Urinary bladder (tissue), 4 donors: ENCODE data around the gene RHEBL1. TPM values are rescaled to one million over a fixed set of nuclear protein-coding genes. Genes with fewer than 3 reads are reported as not detected.

Experiments
- DNase-seq: peaks from one replicate; pipeline ENCODE4 v3.0.0-alpha.2; 2015; ENCODE audit errors: extremely low spot score
- H3K27ac ChIP-seq: one replicate; pipeline ENCODE4 v1.5.1; 2013; ENCODE audit warnings: low read depth, mild to moderate bottlenecking, moderate library complexity
- H3K36me3 ChIP-seq: one replicate; pipeline ENCODE4 v1.6.1; 2013; ENCODE audit warnings: mild to moderate bottlenecking, moderate library complexity; ENCODE audit not compliant: insufficient read depth
- H3K4me1 ChIP-seq: one replicate; pipeline ENCODE4 v1.6.1; 2013; ENCODE audit warnings: mild to moderate bottlenecking, moderate library complexity; ENCODE audit not compliant: insufficient read depth
- H3K4me3 ChIP-seq: one replicate; pipeline ENCODE4 v1.5.1; 2013; ENCODE audit warnings: low read depth, low read length
- WGBS: extraction: QIAGEN DNeasy Blood & Tissue Kit; methylation state at CpG from one replicate; pipeline ENCODE4 v1.1.7; 2013; 5-methylcytosine and 5-hydroxymethylcytosine counted together
- polyA plus RNA-seq: library from polyadenylated mRNA; stranded (reverse); fragments of 200-250 nt; gene quantifications from one replicate; pipeline ENCODE4 v1.2.3, GENCODE V29; 2013
- total RNA-seq: library from RNA; depleted of rRNA; stranded (reverse); fragments of >200 nt; gene quantifications from one replicate; pipeline ENCODE4 v1.2.3, GENCODE V29; 2014
- donor health status: healthy with polysubstance abuse.
- donor health status: healthy.

RHEBL1 gene
- total and polyA plus RNA-seq, 2 donors, result 0.68 TPM; not detected in 1

- Histone ChIP-seq H3K36me3 (peaks cover 8% of the 10 kb centered on the region), H3K4me1 (no peaks in the 10 kb centered on the region), H3K4me3 (no peak overlapping the region), H3K27ac (no peak overlapping the region)
- WGBS, result 76% methylated on average over 4 of the region's 4 CpGs
- no peak for DNase-seq
These were observed 37.5 kb downstream of the RHEBL1 start for GRCh38 chr12:49032276-49032675.

GRCh38 chr12:49031573-49032161 is 38.1 kb downstream of the RHEBL1 start:
- Histone ChIP-seq H3K4me3 (no peak overlapping the region), H3K27ac (no peak overlapping the region), H3K36me3 (peaks cover 8% of the 10 kb centered on the region), H3K4me1 (no peaks in the 10 kb centered on the region)
- DNase-seq, result no peak
- 78% methylated on average over 8 of the region's 8 CpGs for WGBS

GRCh38 chr12:49030714-49031572 is 38.8 kb downstream of the RHEBL1 start:
- Histone ChIP-seq H3K36me3 (peaks cover 11% of the 10 kb centered on the region), H3K4me1 (no peaks in the 10 kb centered on the region), H3K27ac (no peak overlapping the region), H3K4me3 (no peak overlapping the region)
- no peak for DNase-seq
- WGBS, result 94% methylated on average over 19 of the region's 19 CpGs

GRCh38 chr12:49030119-49030518 is 39.7 kb downstream of the RHEBL1 start:
- H3K27ac ChIP-seq, result no peak overlapping the region
- H3K4me1 ChIP-seq, result no peaks in the 10 kb centered on the region
- H3K36me3 ChIP-seq, result peaks cover 12% of the 10 kb centered on the region
- 86% methylated on average over 8 of the region's 8 CpGs for WGBS
- no peak overlapping the region for H3K4me3 ChIP-seq
- no peak for DNase-seq

GRCh38 chr12:49028666-49029275 is 41.0 kb downstream of the RHEBL1 start:
- peaks cover 12% of the 10 kb centered on the region for H3K36me3 ChIP-seq
- H3K27ac ChIP-seq, result no peak overlapping the region
- DNase-seq, result no peak
- WGBS, result 88% methylated on average over 10 of the region's 10 CpGs
- no peaks in the 10 kb centered on the region for H3K4me1 ChIP-seq
- no peak overlapping the region for H3K4me3 ChIP-seq

GRCh38 chr12:49027846-49028555 is 41.8 kb downstream of the RHEBL1 start:
- Histone ChIP-seq H3K27ac (no peak overlapping the region), H3K4me3 (no peak overlapping the region), H3K4me1 (no peaks in the 10 kb centered on the region), H3K36me3 (peaks cover 11% of the 10 kb centered on the region)
- 92% methylated on average over 9 of the region's 9 CpGs for WGBS
- no peak for DNase-seq

GRCh38 chr12:49026678-49027480 is 42.9 kb downstream of the RHEBL1 start:
- no peaks in the 10 kb centered on the region for H3K4me1 ChIP-seq
- DNase-seq, result no peak
- H3K27ac ChIP-seq, result no peak overlapping the region
- H3K4me3 ChIP-seq, result no peak overlapping the region
- H3K36me3 ChIP-seq, result peaks cover 8% of the 10 kb centered on the region
- 94% methylated on average over 26 of the region's 26 CpGs for WGBS

GRCh38 chr12:49026101-49026500 is 43.7 kb downstream of the RHEBL1 start:
- no peak for DNase-seq
- Histone ChIP-seq H3K27ac (no peak overlapping the region), H3K4me3 (no peak overlapping the region), H3K36me3 (peaks cover 8% of the 10 kb centered on the region), H3K4me1 (no peaks in the 10 kb centered on the region)
- WGBS, result 95% methylated on average over 21 of the region's 21 CpGs

GRCh38 chr12:49025463-49025862 is 44.3 kb downstream of the RHEBL1 start:
- H3K36me3 ChIP-seq, result peaks cover 8% of the 10 kb centered on the region
- WGBS, result 92% methylated on average over 4 of the region's 4 CpGs
- H3K27ac ChIP-seq, result no peak overlapping the region
- DNase-seq, result no peak
- H3K4me1 ChIP-seq, result no peaks in the 10 kb centered on the region
- H3K4me3 ChIP-seq, result no peak overlapping the region

GRCh38 chr12:49024543-49024942 is 45.2 kb downstream of the RHEBL1 start:
- Histone ChIP-seq H3K36me3 (peaks cover 8% of the 10 kb centered on the region), H3K4me3 (no peak overlapping the region), H3K27ac (no peak overlapping the region), H3K4me1 (no peaks in the 10 kb centered on the region)
- 88% methylated on average over 12 of the region's 12 CpGs for WGBS
- DNase-seq, result no peak

GRCh38 chr12:49023812-49024211 is 46.0 kb downstream of the RHEBL1 start:
- Histone ChIP-seq H3K27ac (no peak overlapping the region), H3K4me1 (no peaks in the 10 kb centered on the region), H3K4me3 (no peak overlapping the region), H3K36me3 (peaks cover 8% of the 10 kb centered on the region)
- WGBS, result 95% methylated on average over 2 of the region's 2 CpGs
- DNase-seq, result no peak

- H3K36me3 ChIP-seq, result peaks cover 5% of the 10 kb centered on the region
- WGBS, result 92% methylated on average over 15 of the region's 15 CpGs
- H3K4me1 ChIP-seq, result no peaks in the 10 kb centered on the region
- DNase-seq, result no peak
- H3K27ac ChIP-seq, result no peak overlapping the region
- H3K4me3 ChIP-seq, result no peak overlapping the region
These were observed 47.1 kb downstream of the RHEBL1 start for GRCh38 chr12:49022558-49023178.
